ENCODE measurements around the gene CAMSAP1.

Gene CAMSAP1

GRCh38 chr9:135776893-135777622, 130.3 kb downstream of the CAMSAP1 start:
- H3K9me3 ChIP-seq (ENCODE audit: control insufficient read depth, low read length), result no peaks in the 10 kb centered on the region
- 85 to 91% methylated on average over 20 of the region's 25 CpGs for WGBS, 2 experiments (ENCODE audit: insufficient coverage in 2 of 2)
- no peaks in the 10 kb centered on the region for H3K36me3 ChIP-seq (ENCODE audit: control insufficient read depth, insufficient read depth, low read length)
- no peak overlapping the region for H3K27ac ChIP-seq (ENCODE audit: low read depth, low read length, severe bottlenecking)
- H3K4me3 ChIP-seq (ENCODE audit: extremely low read depth, insufficient read depth, low read length, poor library complexity, severe bottlenecking), result no peak overlapping the region
- H3K4me1 ChIP-seq (ENCODE audit: control insufficient read depth, insufficient read depth, low read length, poor library complexity, severe bottlenecking), result no peaks in the 10 kb centered on the region

- 89 to 94% methylated on average over 2 to 4 of the region's 7 CpGs for WGBS, 2 experiments (ENCODE audit: insufficient coverage in 2 of 2)
- Histone ChIP-seq H3K27ac (ENCODE audit: low read depth, low read length, severe bottlenecking) (no peak overlapping the region), H3K4me3 (ENCODE audit: extremely low read depth, insufficient read depth, low read length, poor library complexity, severe bottlenecking) (no peak overlapping the region), H3K9me3 (ENCODE audit: control insufficient read depth, low read length) (no peaks in the 10 kb centered on the region), H3K4me1 (ENCODE audit: control insufficient read depth, insufficient read depth, low read length, poor library complexity, severe bottlenecking) (no peaks in the 10 kb centered on the region), H3K36me3 (ENCODE audit: control insufficient read depth, insufficient read depth, low read length) (no peaks in the 10 kb centered on the region)
These were observed 131.4 kb downstream of the CAMSAP1 start for GRCh38 chr9:135775911-135776310.

- Histone ChIP-seq H3K27ac (ENCODE audit: low read depth, low read length, severe bottlenecking) (no peak overlapping the region), H3K9me3 (ENCODE audit: control insufficient read depth, low read length) (no peaks in the 10 kb centered on the region), H3K4me1 (ENCODE audit: control insufficient read depth, insufficient read depth, low read length, poor library complexity, severe bottlenecking) (no peaks in the 10 kb centered on the region), H3K4me3 (ENCODE audit: extremely low read depth, insufficient read depth, low read length, poor library complexity, severe bottlenecking) (no peak overlapping the region), H3K36me3 (ENCODE audit: control insufficient read depth, insufficient read depth, low read length) (no peaks in the 10 kb centered on the region)
- WGBS, 2 experiments (ENCODE audit: insufficient coverage in 2 of 2), result 86 to 93% methylated on average over 22 of the region's 24 CpGs
These were observed 132.4 kb downstream of the CAMSAP1 start for GRCh38 chr9:135774794-135775525.

GRCh38 chr9:135774239-135774747, 133.1 kb downstream of the CAMSAP1 start:
- Histone ChIP-seq H3K4me3 (ENCODE audit: extremely low read depth, insufficient read depth, low read length, poor library complexity, severe bottlenecking) (no peak overlapping the region), H3K36me3 (ENCODE audit: control insufficient read depth, insufficient read depth, low read length) (no peaks in the 10 kb centered on the region), H3K9me3 (ENCODE audit: control insufficient read depth, low read length) (no peaks in the 10 kb centered on the region), H3K4me1 (ENCODE audit: control insufficient read depth, insufficient read depth, low read length, poor library complexity, severe bottlenecking) (no peaks in the 10 kb centered on the region), H3K27ac (ENCODE audit: low read depth, low read length, severe bottlenecking) (no peak overlapping the region)
- 85 to 88% methylated on average over 12 to 15 of the region's 15 CpGs for WGBS, 2 experiments (ENCODE audit: insufficient coverage in 2 of 2)

- no peaks in the 10 kb centered on the region for H3K4me1 ChIP-seq (ENCODE audit: control insufficient read depth, insufficient read depth, low read length, poor library complexity, severe bottlenecking)
- no peak overlapping the region for H3K4me3 ChIP-seq (ENCODE audit: extremely low read depth, insufficient read depth, low read length, poor library complexity, severe bottlenecking)
- H3K36me3 ChIP-seq (ENCODE audit: control insufficient read depth, insufficient read depth, low read length), result no peaks in the 10 kb centered on the region
- H3K27ac ChIP-seq (ENCODE audit: low read depth, low read length, severe bottlenecking), result no peak overlapping the region
- WGBS, 2 experiments (ENCODE audit: insufficient coverage in 2 of 2), result 86 to 91% methylated on average over 10 of the region's 11 CpGs
- no peaks in the 10 kb centered on the region for H3K9me3 ChIP-seq (ENCODE audit: control insufficient read depth, low read length)
These were observed 133.7 kb downstream of the CAMSAP1 start for GRCh38 chr9:135773530-135774238.

- Histone ChIP-seq H3K9me3 (ENCODE audit: control insufficient read depth, low read length) (no peaks in the 10 kb centered on the region), H3K27ac (ENCODE audit: low read depth, low read length, severe bottlenecking) (no peak overlapping the region), H3K4me1 (ENCODE audit: control insufficient read depth, insufficient read depth, low read length, poor library complexity, severe bottlenecking) (no peaks in the 10 kb centered on the region), H3K36me3 (ENCODE audit: control insufficient read depth, insufficient read depth, low read length) (no peaks in the 10 kb centered on the region), H3K4me3 (ENCODE audit: extremely low read depth, insufficient read depth, low read length, poor library complexity, severe bottlenecking) (no peak overlapping the region)
- whole genome bisulfite sequencing, 2 experiments (ENCODE audit: insufficient coverage in 2 of 2), result 87 to 89% methylated on average over 28 to 33 of the region's 36 CpGs
These were observed 134.4 kb downstream of the CAMSAP1 start for GRCh38 chr9:135772702-135773493.

- 93 to 94% methylated on average over 8 of the region's 13 CpGs for WGBS, 2 experiments (ENCODE audit: insufficient coverage in 2 of 2)
- Histone ChIP-seq H3K36me3 (ENCODE audit: control insufficient read depth, insufficient read depth, low read length) (no peaks in the 10 kb centered on the region), H3K4me1 (ENCODE audit: control insufficient read depth, insufficient read depth, low read length, poor library complexity, severe bottlenecking) (no peaks in the 10 kb centered on the region), H3K9me3 (ENCODE audit: control insufficient read depth, low read length) (no peaks in the 10 kb centered on the region), H3K4me3 (ENCODE audit: extremely low read depth, insufficient read depth, low read length, poor library complexity, severe bottlenecking) (no peak overlapping the region), H3K27ac (ENCODE audit: low read depth, low read length, severe bottlenecking) (no peak overlapping the region)
These were observed 135.2 kb downstream of the CAMSAP1 start for GRCh38 chr9:135772056-135772646.

- no peak overlapping the region for H3K4me3 ChIP-seq (ENCODE audit: extremely low read depth, insufficient read depth, low read length, poor library complexity, severe bottlenecking)
- 88 to 89% methylated on average over 18 to 21 of the region's 21 CpGs for WGBS, 2 experiments (ENCODE audit: insufficient coverage in 2 of 2)
- H3K36me3 ChIP-seq (ENCODE audit: control insufficient read depth, insufficient read depth, low read length), result no peaks in the 10 kb centered on the region
- peaks cover 3% of the 10 kb centered on the region for H3K9me3 ChIP-seq (ENCODE audit: control insufficient read depth, low read length)
- no peak overlapping the region for H3K27ac ChIP-seq (ENCODE audit: low read depth, low read length, severe bottlenecking)
- H3K4me1 ChIP-seq (ENCODE audit: control insufficient read depth, insufficient read depth, low read length, poor library complexity, severe bottlenecking), result no peaks in the 10 kb centered on the region
These were observed 135.8 kb downstream of the CAMSAP1 start for GRCh38 chr9:135771401-135772051.

- no peak overlapping the region for H3K4me3 ChIP-seq (ENCODE audit: extremely low read depth, insufficient read depth, low read length, poor library complexity, severe bottlenecking)
- WGBS, 2 experiments (ENCODE audit: insufficient coverage in 2 of 2), result 92 to 93% methylated on average over 19 to 25 of the region's 26 CpGs
- peaks cover 10% of the 10 kb centered on the region for H3K9me3 ChIP-seq (ENCODE audit: control insufficient read depth, low read length)
- no peaks in the 10 kb centered on the region for H3K4me1 ChIP-seq (ENCODE audit: control insufficient read depth, insufficient read depth, low read length, poor library complexity, severe bottlenecking)
- H3K27ac ChIP-seq (ENCODE audit: low read depth, low read length, severe bottlenecking), result no peak overlapping the region
- no peaks in the 10 kb centered on the region for H3K36me3 ChIP-seq (ENCODE audit: control insufficient read depth, insufficient read depth, low read length)
These were observed 136.6 kb downstream of the CAMSAP1 start for GRCh38 chr9:135770771-135771170.
